Measurements from ENCODE around the gene THRAP3.

DNA sequence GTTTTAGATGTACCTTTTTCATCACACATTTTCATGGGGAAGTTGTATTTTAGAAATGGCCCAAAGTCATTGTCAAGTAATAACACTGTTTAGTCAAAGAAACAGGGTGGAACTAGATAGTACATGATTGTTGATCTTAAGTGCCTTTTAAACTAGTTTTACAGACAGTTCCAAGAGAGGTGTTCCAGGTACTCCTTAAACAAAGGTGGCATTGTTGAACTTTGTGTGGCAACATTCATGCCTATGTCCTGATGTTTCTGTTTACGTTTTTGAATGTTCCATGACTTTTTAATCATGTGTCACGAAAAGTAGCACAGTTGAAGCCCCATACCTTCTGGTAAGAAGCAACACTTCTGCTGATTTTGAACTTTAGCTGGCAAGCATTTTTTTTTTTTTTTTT, 72.8 kb downstream of the THRAP3 start:
- TF ChIP-seq CTCF (IDR thresholded peaks at IDR 0.05; ENCODE audit: extremely low read depth in 1 of 2, insufficient read depth in 1 of 2, low read depth in 1 of 2, low read length in 2 of 2) (no peak), EZH2 (IDR thresholded peaks at IDR 0.05; ENCODE audit: borderline replicate concordance, low read depth, low read length, severe bottlenecking) (no peak), POLR2A (IDR thresholded peaks at IDR 0.05; ENCODE audit: low read depth, low read length) (no peak)
